ENCODE data around the gene ZNFX1.

Gene ZNFX1

GRCh38 chr20:49214571-49214970 is 63.3 kb downstream of the ZNFX1 start:
- H3K27me3 ChIP-seq = no peaks in the 10 kb centered on the region
- peaks cover 13% of the 10 kb centered on the region in 2 experiments for H3K4me1 ChIP-seq (ENCODE audit: control insufficient read depth in 1 of 2, insufficient read depth in 1 of 2, low read depth in 1 of 2, low read length in 1 of 2)
- H3K4me3 ChIP-seq (ENCODE audit: low read depth in 1 of 2, low read length in 1 of 2) = no peak overlapping the region
- H3K27ac ChIP-seq = no peak overlapping the region
- H3K36me3 ChIP-seq = no peaks in the 10 kb centered on the region
- H3K9me3 ChIP-seq = no peaks in the 10 kb centered on the region
- no peak for TF ChIP-seq CTCF (IDR thresholded peaks at IDR 0.05)

- Histone ChIP-seq H3K9me3 (no peaks in the 10 kb centered on the region), H3K4me3 (ENCODE audit: low read depth in 1 of 2, low read length in 1 of 2) (no peak overlapping the region), H3K36me3 (no peaks in the 10 kb centered on the region), H3K4me1 (ENCODE audit: control insufficient read depth in 1 of 2, insufficient read depth in 1 of 2, low read depth in 1 of 2, low read length in 1 of 2) (no peaks in the 10 kb centered on the region), H3K27ac (no peak overlapping the region), H3K27me3 (no peaks in the 10 kb centered on the region)
- TF ChIP-seq CTCF (IDR thresholded peaks at IDR 0.05) = no peak
These were observed 67.1 kb downstream of the ZNFX1 start for GRCh38 chr20:49210757-49211110.

GRCh38 chr20:49210101-49210756 is 67.6 kb downstream of the ZNFX1 start:
- Histone ChIP-seq H3K36me3 (no peaks in the 10 kb centered on the region), H3K27me3 (no peaks in the 10 kb centered on the region), H3K27ac (no peak overlapping the region), H3K4me3 (ENCODE audit: low read depth in 1 of 2, low read length in 1 of 2) (no peak overlapping the region), H3K4me1 (ENCODE audit: control insufficient read depth in 1 of 2, insufficient read depth in 1 of 2, low read depth in 1 of 2, low read length in 1 of 2) (no peaks in the 10 kb centered on the region), H3K9me3 (no peaks in the 10 kb centered on the region)
- TF ChIP-seq CTCF (IDR thresholded peaks at IDR 0.05) = no peak

- TF ChIP-seq CTCF (IDR thresholded peaks at IDR 0.05) = no peak
- Histone ChIP-seq H3K27me3 (no peaks in the 10 kb centered on the region), H3K36me3 (no peaks in the 10 kb centered on the region), H3K4me3 (ENCODE audit: low read depth in 1 of 2, low read length in 1 of 2) (no peak overlapping the region), H3K4me1 (ENCODE audit: control insufficient read depth in 1 of 2, insufficient read depth in 1 of 2, low read depth in 1 of 2, low read length in 1 of 2) (no peaks in the 10 kb centered on the region), H3K27ac (no peak overlapping the region), H3K9me3 (no peaks in the 10 kb centered on the region)
These were observed 70.8 kb downstream of the ZNFX1 start for GRCh38 chr20:49207076-49207475.

GRCh38 chr20:49203746-49204145 is 74.1 kb downstream of the ZNFX1 start:
- Histone ChIP-seq H3K9me3 (no peaks in the 10 kb centered on the region), H3K36me3 (no peaks in the 10 kb centered on the region), H3K4me1 (ENCODE audit: control insufficient read depth in 1 of 2, insufficient read depth in 1 of 2, low read depth in 1 of 2, low read length in 1 of 2) (no peaks in the 10 kb centered on the region), H3K27ac (no peak overlapping the region), H3K4me3 (ENCODE audit: low read depth in 1 of 2, low read length in 1 of 2) (no peak overlapping the region), H3K27me3 (no peaks in the 10 kb centered on the region)
- TF ChIP-seq CTCF (IDR thresholded peaks at IDR 0.05) = no peak

- H3K36me3 ChIP-seq = no peaks in the 10 kb centered on the region
- H3K9me3 ChIP-seq = no peaks in the 10 kb centered on the region
- H3K4me1 ChIP-seq (ENCODE audit: control insufficient read depth in 1 of 2, insufficient read depth in 1 of 2, low read depth in 1 of 2, low read length in 1 of 2) = no peaks in the 10 kb centered on the region
- no peak overlapping the region for H3K4me3 ChIP-seq (ENCODE audit: low read depth in 1 of 2, low read length in 1 of 2)
- no peaks in the 10 kb centered on the region for H3K27me3 ChIP-seq
- no peak for TF ChIP-seq CTCF (IDR thresholded peaks at IDR 0.05)
- no peak overlapping the region for H3K27ac ChIP-seq
These were observed 74.8 kb downstream of the ZNFX1 start for GRCh38 chr20:49203011-49203410.

Data from neutrophil (primary cell).